Measurements from ENCODE around the gene EGFR. TPM values are rescaled to one million over a fixed set of nuclear protein-coding genes. Genes with fewer than 3 reads are reported as not detected.

EGFR gene
- total RNA-seq, 1 experiment from 2014 or later: 448 TPM

DNA sequence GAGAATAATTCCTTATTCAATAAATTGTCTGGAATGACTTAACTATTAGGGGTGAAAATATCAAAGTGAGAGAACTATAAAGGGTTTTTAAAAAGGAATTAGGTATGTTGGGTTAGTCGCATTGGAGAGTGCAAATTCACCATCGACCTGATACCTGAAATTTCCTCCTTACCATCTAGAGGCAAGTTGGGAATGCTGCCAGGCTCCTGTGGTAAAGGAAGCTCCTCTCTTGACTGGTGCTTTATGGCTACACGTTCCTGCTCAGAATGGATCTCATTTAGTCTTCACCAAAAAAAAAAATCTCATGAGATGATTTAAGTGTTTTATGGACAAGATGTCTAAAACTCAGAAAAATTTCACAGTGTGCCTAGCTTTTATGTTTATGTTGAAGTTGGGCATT, 129.8 kb downstream of the EGFR start:
- Mint-ChIP-seq H3K4me3 (ENCODE audit: unreplicated experiment) (no peak overlapping the region), H3K27me3 (ENCODE audit: insufficient read depth, unreplicated experiment) (no peaks in the 10 kb centered on the region), H3K36me3 (ENCODE audit: insufficient read depth, unreplicated experiment) (peaks cover 98% of the 10 kb centered on the region), H3K9me3 (ENCODE audit: unreplicated experiment) (no peaks in the 10 kb centered on the region), H3K27ac (ENCODE audit: low read depth, unreplicated experiment) (peak overlapping the region; percentile 79), H3K4me1 (ENCODE audit: insufficient read depth, unreplicated experiment) (peaks cover 5% of the 10 kb centered on the region)
- CTCF ChIA-PET: interaction anchor here (1.6 to 4.4 kb wide), 2 partner anchors 106 to 374 kb away, joined by 3 to 21 read pairs; no protein-coding TSS in a partner anchor
- TF ChIP-seq, protein P1, sequence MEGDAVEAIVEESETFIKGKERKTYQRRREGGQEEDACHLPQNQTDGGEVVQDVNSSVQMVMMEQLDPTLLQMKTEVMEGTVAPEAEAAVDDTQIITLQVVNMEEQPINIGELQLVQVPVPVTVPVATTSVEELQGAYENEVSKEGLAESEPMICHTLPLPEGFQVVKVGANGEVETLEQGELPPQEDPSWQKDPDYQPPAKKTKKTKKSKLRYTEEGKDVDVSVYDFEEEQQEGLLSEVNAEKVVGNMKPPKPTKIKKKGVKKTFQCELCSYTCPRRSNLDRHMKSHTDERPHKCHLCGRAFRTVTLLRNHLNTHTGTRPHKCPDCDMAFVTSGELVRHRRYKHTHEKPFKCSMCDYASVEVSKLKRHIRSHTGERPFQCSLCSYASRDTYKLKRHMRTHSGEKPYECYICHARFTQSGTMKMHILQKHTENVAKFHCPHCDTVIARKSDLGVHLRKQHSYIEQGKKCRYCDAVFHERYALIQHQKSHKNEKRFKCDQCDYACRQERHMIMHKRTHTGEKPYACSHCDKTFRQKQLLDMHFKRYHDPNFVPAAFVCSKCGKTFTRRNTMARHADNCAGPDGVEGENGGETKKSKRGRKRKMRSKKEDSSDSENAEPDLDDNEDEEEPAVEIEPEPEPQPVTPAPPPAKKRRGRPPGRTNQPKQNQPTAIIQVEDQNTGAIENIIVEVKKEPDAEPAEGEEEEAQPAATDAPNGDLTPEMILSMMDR (IDR thresholded peaks at IDR 0.05; ENCODE audit: unreplicated experiment): no peak
- POLR2A ChIA-PET: interaction anchor here (0.6 to 2.4 kb wide), 3 partner anchors 43 to 390 kb away, joined by 3 to 7 read pairs (median 3); partner anchors contain the start of gene SEC61G
- BruUV-seq (replicated peaks): no TSS peak
- intact Hi-C loops (cut with micrococcal nuclease): no loop called here
- peak; percentile 42 for DNase-seq (ENCODE audit: unreplicated experiment)

DNA sequence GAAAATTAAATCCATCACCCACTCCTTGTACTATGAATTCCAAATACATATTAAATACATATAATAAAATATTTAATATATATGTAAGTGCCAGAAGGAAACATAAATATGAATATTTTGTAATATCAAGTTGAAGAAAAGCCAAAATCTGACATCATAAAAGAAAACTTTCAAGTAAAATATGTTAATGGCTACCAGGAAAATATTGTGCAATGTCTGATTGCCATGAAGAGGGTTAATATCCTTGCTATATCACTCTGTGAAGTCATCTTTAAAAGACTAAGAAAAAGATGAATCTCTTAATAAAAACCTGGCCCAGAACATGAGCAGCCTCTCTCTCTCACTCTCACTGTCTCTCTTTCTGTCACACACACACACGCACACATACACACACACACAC, 130.2 kb downstream of the EGFR start:
- TF ChIP-seq, protein P1 (IDR thresholded peaks at IDR 0.05; ENCODE audit: unreplicated experiment): no peak
- Mint-ChIP-seq H3K27me3 (ENCODE audit: insufficient read depth, unreplicated experiment) (no peaks in the 10 kb centered on the region), H3K36me3 (ENCODE audit: insufficient read depth, unreplicated experiment) (peaks cover 98% of the 10 kb centered on the region), H3K27ac (ENCODE audit: low read depth, unreplicated experiment) (no peak overlapping the region), H3K4me1 (ENCODE audit: insufficient read depth, unreplicated experiment) (peaks cover 5% of the 10 kb centered on the region), H3K9me3 (ENCODE audit: unreplicated experiment) (no peaks in the 10 kb centered on the region), H3K4me3 (ENCODE audit: unreplicated experiment) (no peak overlapping the region)
- no TSS peak for BruUV-seq (replicated peaks)
- intact Hi-C loops (cut with micrococcal nuclease): no loop called here
- no peak for DNase-seq (ENCODE audit: unreplicated experiment)
- CTCF ChIA-PET: interaction anchor here (1.6 to 3.9 kb wide), 2 partner anchors 106 to 375 kb away, joined by 3 to 20 read pairs; no protein-coding TSS in a partner anchor
- POLR2A ChIA-PET: interaction anchor here (0.6 to 2.4 kb wide), 5 partner anchors 14 to 390 kb away, joined by 3 to 7 read pairs (median 3); partner anchors contain the start of gene SEC61G

DNA sequence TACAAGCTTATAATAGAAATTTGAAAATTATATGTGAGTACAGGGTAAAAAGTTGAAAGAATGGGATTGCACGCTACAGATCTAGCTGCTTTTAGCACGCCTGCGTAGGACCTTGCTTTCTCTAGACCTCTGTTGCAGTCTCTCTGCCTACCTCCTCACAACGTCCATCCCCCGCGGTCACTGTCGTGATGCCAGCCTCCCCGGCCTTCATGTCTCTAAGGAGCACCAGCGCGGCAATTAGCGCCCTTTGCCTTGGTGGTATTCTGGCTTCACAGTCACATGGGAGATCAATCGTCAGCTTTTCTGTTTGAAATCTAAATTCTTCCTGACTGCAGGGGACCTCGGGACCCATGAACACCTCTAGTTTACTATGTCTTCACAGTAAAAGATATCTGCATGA, 131.3 kb downstream of the EGFR start:
- BruUV-seq (replicated peaks): TSS peak; percentile 0
- H3K36me3 Mint-ChIP-seq (ENCODE audit: insufficient read depth, unreplicated experiment): peaks cover 100% of the 10 kb centered on the region
- no peak for DNase-seq (ENCODE audit: unreplicated experiment)
- H3K4me3 Mint-ChIP-seq (ENCODE audit: unreplicated experiment): no peak overlapping the region
- CTCF ChIA-PET: interaction anchor here (0.8 to 3.9 kb wide), 5 partner anchors 10 to 376 kb away, joined by 3 to 20 read pairs (median 3); no protein-coding TSS in a partner anchor
- no peak overlapping the region for H3K27ac Mint-ChIP-seq (ENCODE audit: low read depth, unreplicated experiment)
- intact Hi-C loops (cut with micrococcal nuclease): no loop called here
- TF ChIP-seq, protein P1 (IDR thresholded peaks at IDR 0.05; ENCODE audit: unreplicated experiment): no peak
- H3K27me3 Mint-ChIP-seq (ENCODE audit: insufficient read depth, unreplicated experiment): no peaks in the 10 kb centered on the region
- peaks cover 5% of the 10 kb centered on the region for H3K4me1 Mint-ChIP-seq (ENCODE audit: insufficient read depth, unreplicated experiment)
- POLR2A ChIA-PET: interaction anchor here (0.7 to 1.0 kb wide), 2 partner anchors 16 to 98 kb away, joined by 3 read pairs; no protein-coding TSS in a partner anchor
- no peaks in the 10 kb centered on the region for H3K9me3 Mint-ChIP-seq (ENCODE audit: unreplicated experiment)

DNA sequence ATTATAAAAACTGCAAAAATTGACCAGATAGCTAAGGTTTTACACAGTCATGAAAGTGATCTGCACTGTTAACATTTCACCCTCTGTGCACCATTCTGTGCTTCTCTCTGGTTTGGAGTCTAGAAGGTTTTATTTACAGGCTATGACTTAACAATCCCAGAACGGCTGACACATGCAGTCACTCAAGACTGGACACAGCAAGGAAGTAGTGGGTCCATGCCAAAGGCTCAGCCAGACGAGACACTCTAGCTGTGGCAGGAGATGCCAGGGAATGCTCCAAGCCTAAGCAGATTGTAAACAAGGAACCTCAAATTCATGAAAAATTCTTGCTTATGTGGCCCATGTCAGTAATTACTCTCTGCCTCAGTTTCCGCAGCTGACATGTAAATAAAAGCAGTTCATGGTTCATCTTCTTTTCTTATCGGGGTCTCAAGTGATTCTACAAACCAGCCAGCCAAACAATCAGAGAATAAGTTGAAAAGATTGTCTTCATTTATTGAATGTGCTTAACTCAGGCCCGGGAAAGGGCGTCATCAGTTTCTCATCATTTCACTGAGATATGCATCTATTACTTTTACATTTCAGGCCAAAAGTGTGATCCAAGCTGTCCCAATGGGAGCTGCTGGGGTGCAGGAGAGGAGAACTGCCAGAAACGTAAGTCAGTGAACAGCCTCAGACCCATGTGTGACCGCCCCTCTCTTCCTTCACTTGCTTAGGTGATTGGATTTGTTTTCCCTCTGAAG, 132.1 kb downstream of the EGFR start:
- no TSS peak for BruUV-seq (replicated peaks)
- ChIA-PET CTCF (interaction anchor here (0.6 to 3.9 kb wide), 6 partner anchors 9 to 377 kb away, joined by 3 to 20 read pairs (median 3); no protein-coding TSS in a partner anchor), POLR2A (no interaction called here)
- no peaks in the 10 kb centered on the region for H3K27me3 Mint-ChIP-seq (ENCODE audit: insufficient read depth, unreplicated experiment)
- TF ChIP-seq, protein P1 (IDR thresholded peaks at IDR 0.05; ENCODE audit: unreplicated experiment): no peak
- no peak overlapping the region for H3K27ac Mint-ChIP-seq (ENCODE audit: low read depth, unreplicated experiment)
- no peak overlapping the region for H3K4me3 Mint-ChIP-seq (ENCODE audit: unreplicated experiment)
- intact Hi-C loops (cut with micrococcal nuclease): no loop called here
- peaks cover 5% of the 10 kb centered on the region for H3K4me1 Mint-ChIP-seq (ENCODE audit: insufficient read depth, unreplicated experiment)
- no peak for DNase-seq (ENCODE audit: unreplicated experiment)
- H3K36me3 Mint-ChIP-seq (ENCODE audit: insufficient read depth, unreplicated experiment): peaks cover 100% of the 10 kb centered on the region
- H3K9me3 Mint-ChIP-seq (ENCODE audit: unreplicated experiment): no peaks in the 10 kb centered on the region
